ENCODE data around the gene GFRA3.

The GFRA3 gene

DNA sequence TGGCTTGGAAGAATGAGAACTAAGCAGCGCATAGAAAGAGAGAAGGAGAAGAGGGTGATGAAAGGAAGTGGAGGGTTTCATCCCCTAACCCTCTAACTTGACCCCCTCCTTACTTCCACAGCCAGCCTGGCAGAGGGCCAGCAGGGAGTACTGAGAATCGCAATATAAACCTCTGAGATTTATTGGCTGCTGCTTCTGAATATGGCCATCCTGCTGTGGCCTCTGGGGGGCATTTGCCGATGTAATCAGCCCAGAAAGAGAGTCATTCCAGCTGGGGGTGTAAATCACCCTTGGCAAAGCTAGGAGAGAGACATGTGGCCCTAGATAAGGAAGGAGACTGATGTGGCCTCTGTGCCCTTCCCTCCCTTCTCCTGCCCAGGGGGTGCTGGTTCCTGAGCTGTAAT lies 960 bp upstream of the GFRA3 start (continued):
- TF ChIP-seq ZNF184 (tag by site-specific recombination; IDR thresholded peaks at IDR 0.05) (no peak), ZNF777 (tag by site-specific recombination; IDR thresholded peaks at IDR 0.05; ENCODE audit: borderline replicate concordance) (no peak), ZNF423 (tag by site-specific recombination; IDR thresholded peaks at IDR 0.05) (peak; percentile 96), ZNF626 (tag by site-specific recombination; IDR thresholded peaks at IDR 0.05) (peak; percentile 64; the same call in 1 of the 2 replicates), KLF10 (tag by site-specific recombination; IDR thresholded peaks at IDR 0.05) (peak; percentile 58; the same call in 1 of the 2 replicates), ZNF76 (tag by site-specific recombination; IDR thresholded peaks at IDR 0.05; ENCODE audit: borderline replicate concordance, low read depth) (no peak), ZNF175 (tag by site-specific recombination; IDR thresholded peaks at IDR 0.05) (no peak), ZNF561 (tag by site-specific recombination; IDR thresholded peaks at IDR 0.05; ENCODE audit: borderline replicate concordance) (peak; percentile 95), ZNF837 (tag by site-specific recombination; IDR thresholded peaks at IDR 0.05) (no peak), ZNF416 (tag by site-specific recombination; IDR thresholded peaks at IDR 0.05) (no peak), GLIS2 (tag by site-specific recombination; IDR thresholded peaks at IDR 0.05) (peak; percentile 24; the same call in 1 of the 2 replicates), ZNF610 (tag by site-specific recombination; IDR thresholded peaks at IDR 0.05; ENCODE audit: borderline replicate concordance) (peak; percentile 74; the same call in 1 of the 2 replicates), PRDM1 (tag by site-specific recombination; IDR thresholded peaks at IDR 0.05) (no peak), ZBTB21 (tag by site-specific recombination; IDR thresholded peaks at IDR 0.05) (no peak), YY1 (tag by site-specific recombination; IDR thresholded peaks at IDR 0.05) (peak; percentile 58; the same call in 1 of the 2 replicates), GFI1B (tag by site-specific recombination; IDR thresholded peaks at IDR 0.05) (peak; percentile 70)
- TF ChIP-seq, protein P1, sequence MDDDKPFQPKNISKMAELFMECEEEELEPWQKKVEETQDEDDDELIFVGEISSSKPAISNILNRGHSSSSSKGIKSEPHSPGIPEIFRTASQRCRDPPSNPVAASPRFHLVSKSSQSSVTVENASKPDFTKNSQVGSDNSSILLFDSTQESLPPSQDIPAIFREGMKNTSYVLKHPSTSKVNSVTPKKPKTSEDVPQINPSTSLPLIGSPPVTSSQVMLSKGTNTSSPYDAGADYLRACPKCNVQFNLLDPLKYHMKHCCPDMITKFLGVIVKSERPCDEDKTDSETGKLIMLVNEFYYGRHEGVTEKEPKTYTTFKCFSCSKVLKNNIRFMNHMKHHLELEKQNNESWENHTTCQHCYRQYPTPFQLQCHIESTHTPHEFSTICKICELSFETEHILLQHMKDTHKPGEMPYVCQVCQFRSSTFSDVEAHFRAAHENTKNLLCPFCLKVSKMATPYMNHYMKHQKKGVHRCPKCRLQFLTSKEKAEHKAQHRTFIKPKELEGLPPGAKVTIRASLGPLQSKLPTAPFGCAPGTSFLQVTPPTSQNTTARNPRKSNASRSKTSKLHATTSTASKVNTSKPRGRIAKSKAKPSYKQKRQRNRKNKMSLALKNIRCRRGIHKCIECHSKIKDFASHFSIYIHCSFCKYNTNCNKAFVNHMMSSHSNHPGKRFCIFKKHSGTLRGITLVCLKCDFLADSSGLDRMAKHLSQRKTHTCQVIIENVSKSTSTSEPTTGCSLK (tag by site-specific recombination; IDR thresholded peaks at IDR 0.05): no peak
- TF ChIP-seq, protein P2, sequence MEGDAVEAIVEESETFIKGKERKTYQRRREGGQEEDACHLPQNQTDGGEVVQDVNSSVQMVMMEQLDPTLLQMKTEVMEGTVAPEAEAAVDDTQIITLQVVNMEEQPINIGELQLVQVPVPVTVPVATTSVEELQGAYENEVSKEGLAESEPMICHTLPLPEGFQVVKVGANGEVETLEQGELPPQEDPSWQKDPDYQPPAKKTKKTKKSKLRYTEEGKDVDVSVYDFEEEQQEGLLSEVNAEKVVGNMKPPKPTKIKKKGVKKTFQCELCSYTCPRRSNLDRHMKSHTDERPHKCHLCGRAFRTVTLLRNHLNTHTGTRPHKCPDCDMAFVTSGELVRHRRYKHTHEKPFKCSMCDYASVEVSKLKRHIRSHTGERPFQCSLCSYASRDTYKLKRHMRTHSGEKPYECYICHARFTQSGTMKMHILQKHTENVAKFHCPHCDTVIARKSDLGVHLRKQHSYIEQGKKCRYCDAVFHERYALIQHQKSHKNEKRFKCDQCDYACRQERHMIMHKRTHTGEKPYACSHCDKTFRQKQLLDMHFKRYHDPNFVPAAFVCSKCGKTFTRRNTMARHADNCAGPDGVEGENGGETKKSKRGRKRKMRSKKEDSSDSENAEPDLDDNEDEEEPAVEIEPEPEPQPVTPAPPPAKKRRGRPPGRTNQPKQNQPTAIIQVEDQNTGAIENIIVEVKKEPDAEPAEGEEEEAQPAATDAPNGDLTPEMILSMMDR (tag by site-specific recombination; IDR thresholded peaks at IDR 0.05): peak; percentile 62
- TF ChIP-seq, protein P3, sequence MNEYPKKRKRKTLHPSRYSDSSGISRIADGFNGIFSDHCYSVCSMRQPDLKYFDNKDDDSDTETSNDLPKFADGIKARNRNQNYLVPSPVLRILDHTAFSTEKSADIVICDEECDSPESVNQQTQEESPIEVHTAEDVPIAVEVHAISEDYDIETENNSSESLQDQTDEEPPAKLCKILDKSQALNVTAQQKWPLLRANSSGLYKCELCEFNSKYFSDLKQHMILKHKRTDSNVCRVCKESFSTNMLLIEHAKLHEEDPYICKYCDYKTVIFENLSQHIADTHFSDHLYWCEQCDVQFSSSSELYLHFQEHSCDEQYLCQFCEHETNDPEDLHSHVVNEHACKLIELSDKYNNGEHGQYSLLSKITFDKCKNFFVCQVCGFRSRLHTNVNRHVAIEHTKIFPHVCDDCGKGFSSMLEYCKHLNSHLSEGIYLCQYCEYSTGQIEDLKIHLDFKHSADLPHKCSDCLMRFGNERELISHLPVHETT (tag by site-specific recombination; IDR thresholded peaks at IDR 0.05): no peak
- TF ChIP-seq, protein P4, sequence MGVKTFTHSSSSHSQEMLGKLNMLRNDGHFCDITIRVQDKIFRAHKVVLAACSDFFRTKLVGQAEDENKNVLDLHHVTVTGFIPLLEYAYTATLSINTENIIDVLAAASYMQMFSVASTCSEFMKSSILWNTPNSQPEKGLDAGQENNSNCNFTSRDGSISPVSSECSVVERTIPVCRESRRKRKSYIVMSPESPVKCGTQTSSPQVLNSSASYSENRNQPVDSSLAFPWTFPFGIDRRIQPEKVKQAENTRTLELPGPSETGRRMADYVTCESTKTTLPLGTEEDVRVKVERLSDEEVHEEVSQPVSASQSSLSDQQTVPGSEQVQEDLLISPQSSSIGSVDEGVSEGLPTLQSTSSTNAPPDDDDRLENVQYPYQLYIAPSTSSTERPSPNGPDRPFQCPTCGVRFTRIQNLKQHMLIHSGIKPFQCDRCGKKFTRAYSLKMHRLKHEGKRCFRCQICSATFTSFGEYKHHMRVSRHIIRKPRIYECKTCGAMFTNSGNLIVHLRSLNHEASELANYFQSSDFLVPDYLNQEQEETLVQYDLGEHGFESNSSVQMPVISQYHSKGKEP (tag by site-specific recombination; IDR thresholded peaks at IDR 0.05): peak; percentile 76
- TF ChIP-seq, protein P5, sequence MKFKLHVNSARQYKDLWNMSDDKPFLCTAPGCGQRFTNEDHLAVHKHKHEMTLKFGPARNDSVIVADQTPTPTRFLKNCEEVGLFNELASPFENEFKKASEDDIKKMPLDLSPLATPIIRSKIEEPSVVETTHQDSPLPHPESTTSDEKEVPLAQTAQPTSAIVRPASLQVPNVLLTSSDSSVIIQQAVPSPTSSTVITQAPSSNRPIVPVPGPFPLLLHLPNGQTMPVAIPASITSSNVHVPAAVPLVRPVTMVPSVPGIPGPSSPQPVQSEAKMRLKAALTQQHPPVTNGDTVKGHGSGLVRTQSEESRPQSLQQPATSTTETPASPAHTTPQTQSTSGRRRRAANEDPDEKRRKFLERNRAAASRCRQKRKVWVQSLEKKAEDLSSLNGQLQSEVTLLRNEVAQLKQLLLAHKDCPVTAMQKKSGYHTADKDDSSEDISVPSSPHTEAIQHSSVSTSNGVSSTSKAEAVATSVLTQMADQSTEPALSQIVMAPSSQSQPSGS (tag by site-specific recombination; IDR thresholded peaks at IDR 0.05; ENCODE audit: low read depth): peak; percentile 68

Data from HEK293 (cell line).